ENCODE results near the gene ZNF740. TPM values are rescaled to one million over a fixed set of nuclear protein-coding genes. Genes with fewer than 3 reads are reported as not detected.
A peak's percentile ranks its signal among the peaks of the same experiment; 100 is the strongest.
"Not testable (repeated sequence)": the region's sequence is repeated elsewhere in the genome, so short reads cannot be mapped to it uniquely, and the experiment has no call there.

Gene ZNF740
- total RNA-seq, 1 donor from 2014 or later: 56.8 TPM

- DNase-seq (ENCODE audit: low spot score): no peak
Observed at GRCh38 chr12:53194973-53195372, 14.5 kb downstream of the ZNF740 start.

- no peak for DNase-seq (ENCODE audit: low spot score)
Observed at GRCh38 chr12:53195516-53196420, 15.2 kb downstream of the ZNF740 start.

DNA sequence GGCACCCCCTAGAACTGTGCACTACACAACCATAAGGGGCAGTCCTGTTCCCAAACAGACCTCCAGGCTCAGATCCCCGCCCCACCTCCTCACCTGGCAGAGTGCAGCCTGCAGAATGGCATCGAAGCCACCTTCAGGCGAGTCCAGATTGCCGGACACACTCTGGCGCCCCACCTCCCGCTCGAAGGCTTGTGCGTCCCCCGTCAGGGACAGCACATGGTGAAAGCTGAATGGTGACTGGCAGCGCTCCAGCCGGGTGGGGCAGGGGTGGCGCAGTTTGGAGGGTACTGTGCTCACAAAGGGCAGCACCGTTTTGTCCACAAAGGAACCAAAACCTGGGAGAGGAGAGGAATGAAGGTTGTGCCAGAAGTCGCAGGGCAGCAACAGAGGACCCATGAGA lies 16.0 kb downstream of the ZNF740 start:
- no peak for DNase-seq (ENCODE audit: low spot score)

GRCh38 chr12:53197011-53197640 lies 16.6 kb downstream of the ZNF740 start:
- DNase-seq (ENCODE audit: low spot score): no peak

- DNase-seq (ENCODE audit: low spot score): no peak
Observed at GRCh38 chr12:53198486-53199110, 18.1 kb downstream of the ZNF740 start.

DNA sequence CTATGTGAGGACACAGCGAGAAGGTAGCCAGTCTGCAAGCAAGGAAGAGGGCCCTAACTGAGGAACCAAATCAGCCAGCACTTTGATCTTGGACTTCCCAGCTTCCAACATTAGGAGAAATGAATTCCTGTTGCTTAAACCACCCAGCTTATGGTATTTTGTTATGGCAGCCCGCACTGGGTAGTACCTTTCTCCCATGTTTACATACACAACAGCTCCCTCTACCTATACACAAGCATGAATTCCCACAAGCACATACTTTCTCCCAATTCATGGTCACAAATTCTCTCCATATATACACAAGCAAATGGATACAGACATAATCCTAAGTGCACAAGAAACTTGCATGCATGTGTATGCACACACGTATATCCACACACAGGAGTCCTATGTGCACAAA lies 19.2 kb downstream of the ZNF740 start:
- no peak for DNase-seq (ENCODE audit: low spot score)

- DNase-seq (ENCODE audit: low spot score): no peak
Observed at GRCh38 chr12:53200107-53200457, 19.6 kb downstream of the ZNF740 start.

- no peak for DNase-seq (ENCODE audit: low spot score)
Observed at GRCh38 chr12:53200458-53201176, 20.1 kb downstream of the ZNF740 start.

GRCh38 chr12:53201177-53201541 lies 20.6 kb downstream of the ZNF740 start:
- no peak for DNase-seq (ENCODE audit: low spot score)

GRCh38 chr12:53201639-53202038 lies 21.1 kb downstream of the ZNF740 start:
- DNase-seq (ENCODE audit: low spot score): no peak

- DNase-seq (ENCODE audit: low spot score): not testable (repeated sequence)
Observed at GRCh38 chr12:53202316-53202715, 21.8 kb downstream of the ZNF740 start.

- no peak for DNase-seq (ENCODE audit: low spot score)
Observed at GRCh38 chr12:53204351-53204750, 23.8 kb downstream of the ZNF740 start.

DNA sequence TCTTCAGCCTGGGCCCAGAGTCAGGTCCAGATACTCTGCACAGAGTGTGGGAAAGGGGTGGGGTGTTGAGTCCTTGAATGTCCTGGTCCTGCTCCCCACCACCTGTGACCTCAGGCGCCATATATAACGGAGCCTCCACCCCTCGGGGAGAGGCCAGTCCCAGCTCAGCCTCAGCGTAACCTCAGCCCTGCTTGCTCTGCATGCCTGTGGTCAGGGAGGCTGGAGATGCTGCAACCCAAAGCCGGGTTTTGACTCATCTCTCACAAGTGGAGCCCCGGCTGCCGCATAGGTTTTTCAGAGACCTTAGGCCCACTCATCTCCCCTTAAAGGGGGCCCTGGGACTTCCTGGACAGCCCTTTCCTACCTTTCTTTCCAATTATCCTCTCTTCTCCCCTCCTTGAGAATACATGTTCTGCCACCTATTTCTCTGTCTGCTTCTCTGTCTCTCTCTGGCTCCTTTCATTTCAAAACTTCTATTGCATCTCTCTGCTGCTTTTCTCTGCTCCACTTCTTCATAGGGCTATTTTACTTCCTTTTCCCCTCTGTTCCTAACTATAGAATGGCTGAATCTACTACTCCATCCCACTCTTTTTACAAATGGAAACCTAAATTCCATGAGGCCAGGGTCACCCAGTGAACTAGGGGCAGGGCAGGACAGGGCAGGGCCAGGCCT lies 25.4 kb downstream of the ZNF740 start:
- no peak for DNase-seq (ENCODE audit: low spot score)

DNA sequence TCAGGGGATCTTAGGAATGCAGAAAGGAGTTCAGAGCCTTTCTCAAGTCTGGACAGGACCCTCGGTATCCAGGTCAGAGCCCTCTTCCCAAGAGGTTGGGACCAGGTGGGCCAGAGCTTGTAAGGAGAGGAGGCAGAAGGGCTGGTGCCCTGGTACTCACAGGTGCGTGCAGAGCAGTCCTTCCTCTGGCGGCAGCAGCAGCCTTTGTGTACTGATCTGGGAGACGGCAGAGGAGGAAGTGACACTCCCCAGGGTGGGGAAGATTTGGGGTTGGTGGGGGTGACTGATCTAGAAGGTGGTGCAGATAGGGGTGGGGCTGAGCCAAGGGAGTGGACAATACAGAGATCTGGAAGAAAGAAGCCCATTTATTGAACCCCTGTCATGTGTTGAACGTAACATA lies 26.5 kb downstream of the ZNF740 start, which contains the start of gene ITGB7:
Gene ITGB7 (minus strand): TSS at position 210 of the 400 bp plus-strand sequence. CDS start 6,808 bp downstream, outside the sequence.
- peak; percentile 76 for DNase-seq (ENCODE audit: low spot score)

- no peak for DNase-seq (ENCODE audit: low spot score)
Observed at GRCh38 chr12:53208435-53208834, 27.9 kb downstream of the ZNF740 start.

- no peak for DNase-seq (ENCODE audit: low spot score)
Observed at GRCh38 chr12:53208877-53209463, 28.4 kb downstream of the ZNF740 start.

DNA sequence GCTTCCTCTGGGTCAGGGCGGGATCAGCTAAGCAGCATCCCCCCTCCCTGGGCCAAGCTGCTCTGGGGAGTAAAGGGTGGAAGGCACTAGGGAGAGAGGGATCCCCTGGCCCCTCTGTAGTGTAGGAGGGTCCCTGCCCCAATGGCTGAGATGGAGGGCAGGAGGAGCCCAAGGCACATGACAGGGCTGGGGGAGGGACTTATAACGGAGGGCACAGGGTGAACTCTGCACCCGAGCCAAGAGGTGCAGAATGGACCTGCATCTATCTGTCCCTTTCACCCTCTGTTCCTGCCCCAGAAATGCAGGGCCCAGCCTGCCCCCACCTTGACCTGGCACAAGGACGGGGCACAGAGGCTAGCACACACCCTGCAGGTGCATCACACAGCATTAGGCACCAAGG lies 30.3 kb downstream of the ZNF740 start:
- DNase-seq (ENCODE audit: low spot score): no peak

DNA sequence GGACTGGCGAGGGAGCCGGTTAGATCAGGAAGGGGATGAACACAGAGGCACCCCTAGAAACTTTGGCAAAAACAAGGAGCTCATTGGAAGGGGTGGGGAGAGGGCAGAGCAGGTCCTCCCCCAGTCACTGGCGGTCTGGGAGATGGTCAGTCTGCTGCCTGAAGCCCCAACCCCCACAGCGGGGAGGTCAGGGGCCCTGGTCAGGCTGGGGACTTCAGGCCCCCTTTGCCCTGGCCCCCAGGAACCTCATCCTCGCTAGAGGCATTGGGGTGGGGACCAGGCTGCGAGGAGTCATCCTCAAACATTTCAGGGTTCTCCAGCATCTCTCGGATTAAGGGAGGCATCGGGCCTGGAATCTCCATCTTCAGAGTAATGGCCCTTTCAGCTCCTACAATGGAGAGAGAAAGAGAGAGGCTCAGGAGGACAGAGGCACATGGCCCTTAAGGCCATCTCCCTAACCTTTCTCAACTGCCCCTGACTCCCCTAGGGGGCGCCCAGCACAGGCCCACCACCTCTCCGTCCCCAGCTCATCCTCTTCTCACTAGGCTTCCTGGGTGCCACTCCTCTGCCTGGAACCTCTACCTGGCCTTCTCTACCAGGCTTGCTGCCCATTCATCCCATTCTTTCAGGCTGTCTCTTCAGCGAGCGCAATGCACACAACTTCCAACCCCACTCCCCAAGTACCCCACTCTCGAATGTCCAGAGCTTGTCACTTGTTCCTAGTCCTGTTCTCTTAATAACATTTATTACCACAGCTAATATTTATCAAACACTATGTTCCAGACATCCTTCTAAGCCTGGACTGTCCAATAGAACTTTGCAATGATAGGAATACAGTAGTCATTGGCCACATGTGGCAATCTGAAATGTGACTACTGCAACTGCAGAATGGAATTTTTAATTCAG lies 31.2 kb downstream of the ZNF740 start:
- no peak for DNase-seq (ENCODE audit: low spot score)

- no peak for DNase-seq (ENCODE audit: low spot score)
Observed at GRCh38 chr12:53212931-53213330, 32.4 kb downstream of the ZNF740 start.

GRCh38 chr12:53213348-53213747 lies 32.8 kb downstream of the ZNF740 start:
- peak; percentile 83 for DNase-seq (ENCODE audit: low spot score)
